GM23248 (cell line): ENCODE data around the gene CHMP3. TPM values are rescaled to one million over a fixed set of nuclear protein-coding genes. Genes with fewer than 3 reads are reported as not detected.
A peak's percentile ranks its signal among the peaks of the same experiment; 100 is the strongest.

Experiments
- DNase-seq: peaks from one replicate; pipeline ENCODE4 v3.0.0-alpha.2; 2015
- H2AFZ ChIP-seq: fragments of 200-600 bp; sonication (generic); 2 replicates; pipeline ENCODE4 v1.6.1; 2016; ENCODE audit warnings: antibody characterized with exemption
- H3F3A ChIP-seq: fragments of 200-600 bp; sonication (generic); 2 replicates; pipeline ENCODE4 v1.6.1; 2016; ENCODE audit warnings: mild to moderate bottlenecking, antibody characterized with exemption, mixed run types; ENCODE audit not compliant: insufficient read depth
- H3K27ac ChIP-seq: fragments of 200-600 bp; sonication (generic); 2 replicates; pipeline ENCODE4 v1.5.1; 2016; ENCODE audit warnings: mild to moderate bottlenecking
- H3K27me3 ChIP-seq: fragments of 200-600 bp; sonication (generic); replicated peaks from 2 replicates; pipeline ENCODE4 v1.6.1; 2016; ENCODE audit warnings: mild to moderate bottlenecking; ENCODE audit not compliant: insufficient read depth
- H3K36me3 ChIP-seq: fragments of 200-600 bp; sonication (generic); 2 replicates; pipeline ENCODE4 v1.6.1; 2016; ENCODE audit warnings: low read depth, mild to moderate bottlenecking
- H3K4me1 ChIP-seq: fragments of 200-600 bp; sonication (generic); 2 replicates; pipeline ENCODE4 v1.6.1; 2016; ENCODE audit warnings: mild to moderate bottlenecking; ENCODE audit not compliant: insufficient read depth
- H3K4me2 ChIP-seq: fragments of 200-600 bp; sonication (generic); one replicate; pipeline ENCODE4 v1.6.1; 2016; ENCODE audit warnings: mild to moderate bottlenecking; ENCODE audit not compliant: unreplicated experiment
- H3K4me3 ChIP-seq: fragments of 200-600 bp; sonication (generic); 2 replicates; pipeline ENCODE4 v1.5.1; 2016; ENCODE audit warnings: mild to moderate bottlenecking
- H3K79me2 ChIP-seq: fragments of 200-600 bp; sonication (generic); 2 replicates; pipeline ENCODE4 v1.6.1; 2016; ENCODE audit warnings: mild to moderate bottlenecking; ENCODE audit not compliant: insufficient read depth
- H3K9ac ChIP-seq: fragments of 200-600 bp; sonication (generic); 2 replicates; pipeline ENCODE4 v1.6.1; 2016; ENCODE audit warnings: mild to moderate bottlenecking
- H3K9me2 ChIP-seq: fragments of 200-600 bp; sonication (generic); 2 replicates; pipeline ENCODE4 v1.6.1; 2016; ENCODE audit warnings: mixed run types, mild to moderate bottlenecking, moderate library complexity; ENCODE audit not compliant: insufficient read depth
- H3K9me3 ChIP-seq: fragments of 200-600 bp; sonication (generic); one replicate; pipeline ENCODE4 v1.6.1; 2017; ENCODE audit warnings: low read depth
- H4K20me1 ChIP-seq: fragments of 200-600 bp; sonication (generic); 2 replicates; pipeline ENCODE4 v1.6.0; 2016; ENCODE audit not compliant: insufficient read depth
- EZH2 ChIP-seq: fragments of 200-600 bp; sonication (generic); IDR thresholded peaks from 2 replicates; pipeline ENCODE4 v1.6.1; 2018; ENCODE audit warnings: antibody characterized with exemption, mild to moderate bottlenecking; ENCODE audit not compliant: insufficient read depth, poor library complexity, severe bottlenecking
- EZH2phosphoT487 ChIP-seq: fragments of 200-600 bp; sonication (generic); IDR thresholded peaks from 2 replicates; pipeline ENCODE4 v1.6.1; 2018; ENCODE audit warnings: antibody characterized with exemption, moderate library complexity, mild to moderate bottlenecking, low read depth; ENCODE audit not compliant: insufficient read depth
- WGBS, 2 experiments: methylation state at CpG; one replicate each; pipeline ENCODE4 v1.1.6; 2015 to 2017; ENCODE audit warnings: low lambda C conversion rate in 2 of 2, low coverage in 1 of 2; ENCODE audit errors: missing lambda C conversion rate in 2 of 2; 5-methylcytosine and 5-hydroxymethylcytosine counted together
- in situ Hi-C: fragments of 300-500 bp; cut with MboI; formaldehyde crosslinking; loops from 2 replicates; pipeline ENCODE4 v1.15.0; 2020
- polyA plus RNA-seq: library from polyadenylated mRNA; unstranded; fragments of >200 nt; fragmentation: Nextera tagmentation; extraction: Ambion mirVana; gene quantifications from 2 replicates; pipeline ENCODE4 v1.2.1, GENCODE V29; 2016
- total RNA-seq: library from RNA; depleted of rRNA; stranded (reverse); fragments of >200 nt; shearing (Covaris generic); gene quantifications from 2 replicates; pipeline ENCODE4 v1.2.3, GENCODE V29; 2014

CHMP3 gene
- total and polyA plus RNA-seq, 2 experiments from 2014 or later = 74.5 to 81.2 TPM

GRCh38 chr2:86584151-86584913, 21.1 kb upstream of the CHMP3 start:
- Histone ChIP-seq H3K4me2 (no peak overlapping the region), H2AFZ (peak overlapping the region; percentile 46; the same call in 1 of the 2 replicates), H3K9me3 (no peaks in the 10 kb centered on the region), H3K4me1 (no peaks in the 10 kb centered on the region), H3K27me3 (no peaks in the 10 kb centered on the region), H3K27ac (no peak overlapping the region), H4K20me1 (no peaks in the 10 kb centered on the region), H3K79me2 (no peaks in the 10 kb centered on the region), H3K9ac (no peak overlapping the region), H3F3A (no peaks in the 10 kb centered on the region), H3K36me3 (no peaks in the 10 kb centered on the region), H3K9me2 (no peaks in the 10 kb centered on the region; the same call in 1 of the 2 replicates), H3K4me3 (no peak overlapping the region)
- in situ Hi-C loops = no loop called here
- TF ChIP-seq EZH2 (no peak), EZH2phosphoT487 (no peak)
- DNase-seq = peak; percentile 42
- 54 to 56% methylated on average over 2 of the region's 2 CpGs for WGBS, 2 experiments

- Histone ChIP-seq H3K9me2 (no peaks in the 10 kb centered on the region), H3K79me2 (no peaks in the 10 kb centered on the region), H3K4me1 (no peaks in the 10 kb centered on the region), H3K27me3 (no peaks in the 10 kb centered on the region), H3K9ac (no peak overlapping the region), H3K4me3 (no peak overlapping the region), H3K36me3 (no peaks in the 10 kb centered on the region), H4K20me1 (no peaks in the 10 kb centered on the region), H3K9me3 (no peaks in the 10 kb centered on the region), H3K4me2 (no peak overlapping the region), H2AFZ (no peak overlapping the region), H3F3A (no peaks in the 10 kb centered on the region), H3K27ac (no peak overlapping the region)
- no peak for DNase-seq
- in situ Hi-C loops = no loop called here
- TF ChIP-seq EZH2phosphoT487 = no peak
- TF ChIP-seq EZH2 = no peak
These were observed 17.3 kb upstream of the CHMP3 start for GRCh38 chr2:86580560-86580959.

- in situ Hi-C loops = no loop called here
- H2AFZ ChIP-seq = no peak overlapping the region
- no peaks in the 10 kb centered on the region for H3K27me3 ChIP-seq
- H3K36me3 ChIP-seq = no peaks in the 10 kb centered on the region
- no peaks in the 10 kb centered on the region for H3K9me3 ChIP-seq
- H4K20me1 ChIP-seq = no peaks in the 10 kb centered on the region
- H3K27ac ChIP-seq = no peak overlapping the region
- H3K9me2 ChIP-seq = no peaks in the 10 kb centered on the region
- no peaks in the 10 kb centered on the region for H3F3A ChIP-seq
- H3K4me3 ChIP-seq = no peak overlapping the region
- no peaks in the 10 kb centered on the region for H3K4me1 ChIP-seq
- no peak overlapping the region for H3K9ac ChIP-seq
- WGBS, 2 experiments = 52 to 57% methylated on average over 2 of the region's 2 CpGs
- no peak for DNase-seq
- no peak for TF ChIP-seq EZH2phosphoT487
- no peak for TF ChIP-seq EZH2
- no peaks in the 10 kb centered on the region for H3K79me2 ChIP-seq
- H3K4me2 ChIP-seq = no peak overlapping the region
These were observed 14.7 kb upstream of the CHMP3 start for GRCh38 chr2:86577817-86578456.

DNA sequence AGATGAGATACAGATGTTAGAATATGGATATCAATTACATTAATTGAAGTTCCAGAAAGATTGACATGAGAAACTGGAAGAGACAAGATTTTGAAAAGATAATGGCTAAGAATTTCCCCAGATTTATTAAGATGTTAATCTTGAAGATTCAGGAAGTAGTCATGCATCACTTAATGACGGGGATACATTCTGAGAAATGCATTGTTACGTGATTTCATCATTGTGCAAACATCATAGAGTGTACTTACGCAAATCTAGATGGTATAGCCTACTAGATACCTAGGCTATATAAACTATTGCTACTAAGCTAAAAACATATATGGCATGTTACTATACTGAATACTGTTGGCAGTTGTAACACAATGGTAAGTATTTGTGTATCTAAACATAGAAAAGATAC, 6.8 kb upstream of the CHMP3 start:
- Histone ChIP-seq H4K20me1 (no peaks in the 10 kb centered on the region), H3K79me2 (no peaks in the 10 kb centered on the region), H3K9me2 (no peaks in the 10 kb centered on the region), H3K4me2 (no peak overlapping the region), H3K27me3 (no peaks in the 10 kb centered on the region), H3K4me1 (no peaks in the 10 kb centered on the region), H3K27ac (no peak overlapping the region), H2AFZ (no peak overlapping the region), H3K9ac (no peak overlapping the region), H3K4me3 (no peak overlapping the region), H3K9me3 (no peaks in the 10 kb centered on the region), H3K36me3 (no peaks in the 10 kb centered on the region), H3F3A (peaks cover 4% of the 10 kb centered on the region; the same call in 1 of the 2 replicates)
- 84% methylated on average over 3 of the region's 3 CpGs for WGBS, 2 experiments
- TF ChIP-seq EZH2 (no peak), EZH2phosphoT487 (no peak)
- DNase-seq = no peak
- in situ Hi-C loops = no loop called here

DNA sequence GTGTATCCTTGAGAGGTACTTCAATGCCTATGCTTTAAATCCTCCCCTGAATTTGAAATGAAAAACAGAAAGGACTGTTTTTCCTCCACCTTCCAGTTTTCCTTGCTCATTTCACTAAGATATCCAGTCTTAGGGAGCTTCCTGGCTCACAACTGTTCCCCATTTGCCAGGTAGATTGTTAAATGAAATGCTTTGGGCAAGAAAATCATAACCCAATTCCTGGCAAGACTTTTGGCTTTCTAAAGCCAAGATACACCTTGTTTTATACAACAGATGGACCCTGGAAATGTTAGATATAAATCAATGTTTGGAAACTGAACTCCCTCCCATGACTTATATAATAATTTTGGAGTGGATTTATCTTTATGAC, 3.6 kb upstream of the CHMP3 start:
- TF ChIP-seq EZH2phosphoT487 = no peak
- no peak for TF ChIP-seq EZH2
- Histone ChIP-seq H3K27me3 (no peaks in the 10 kb centered on the region), H3K4me1 (peaks cover 11% of the 10 kb centered on the region), H3F3A (peaks cover 4% of the 10 kb centered on the region; the same call in 1 of the 2 replicates), H3K36me3 (no peaks in the 10 kb centered on the region), H2AFZ (peak overlapping the region; percentile 57; the same call in 1 of the 2 replicates), H4K20me1 (no peaks in the 10 kb centered on the region), H3K27ac (no peak overlapping the region), H3K79me2 (peaks cover 9% of the 10 kb centered on the region), H3K4me2 (no peak overlapping the region), H3K9me2 (no peaks in the 10 kb centered on the region), H3K9ac (no peak overlapping the region), H3K4me3 (no peak overlapping the region), H3K9me3 (no peaks in the 10 kb centered on the region)
- no peak for DNase-seq
- in situ Hi-C loops = no loop called here
